Liver (tissue), 9 donors: ENCODE results near the gene GFRA1. TPM values are rescaled to one million over a fixed set of nuclear protein-coding genes. Genes with fewer than 3 reads are reported as not detected.

Experiments used
- DNase-seq: peaks from one replicate; pipeline ENCODE4 v3.0.0-alpha.2; 2017; ENCODE audit warnings: low spot score
- H3K27ac ChIP-seq, 2 donors: one replicate each; pipeline ENCODE4 v1.7.0; 2013; ENCODE audit warnings: inconsistent platforms in 2 of 2, low read length in 2 of 2, control low read depth in 1 of 2, low read depth in 1 of 2, mild to moderate bottlenecking in 1 of 2
- H3K27me3 ChIP-seq, 4 donors: one replicate each; pipeline versions ENCODE4 v1.6.1 to v1.7.0; 2013; ENCODE audit warnings: low read length in 3 of 4, inconsistent platforms in 1 of 4, mild to moderate bottlenecking in 1 of 4, moderate library complexity in 1 of 4; ENCODE audit not compliant: control insufficient read depth in 4 of 4, insufficient read depth in 4 of 4
- H3K36me3 ChIP-seq, 4 donors: one replicate each; pipeline versions ENCODE4 v1.6.1 to v1.7.0; 2013; ENCODE audit warnings: low read length in 3 of 4, mild to moderate bottlenecking in 3 of 4, low read depth in 1 of 4, moderate library complexity in 1 of 4; ENCODE audit not compliant: control insufficient read depth in 4 of 4, insufficient read depth in 3 of 4
- H3K4me1 ChIP-seq, 4 donors: one replicate each; pipeline versions ENCODE4 v1.6.1 to v1.7.0; 2013; ENCODE audit warnings: low read length in 3 of 4, mild to moderate bottlenecking in 3 of 4, moderate library complexity in 1 of 4; ENCODE audit not compliant: control insufficient read depth in 4 of 4, insufficient read depth in 4 of 4
- H3K4me3 ChIP-seq, 3 donors: one replicate each; pipeline versions ENCODE4 v1.6.1 to v1.7.0; 2013; ENCODE audit warnings: low read length in 3 of 3, control low read depth in 1 of 3, low read depth in 1 of 3, mild to moderate bottlenecking in 1 of 3
- H3K9ac ChIP-seq, 2 donors: one replicate each; pipeline ENCODE4 v1.7.0; 2013; ENCODE audit warnings: low read length in 2 of 2, mild to moderate bottlenecking in 2 of 2, moderate library complexity in 2 of 2, control low read depth in 1 of 2, low read depth in 1 of 2
- H3K9me3 ChIP-seq, 4 donors: one replicate each; pipeline versions ENCODE4 v1.6.1 to v1.7.0; 2013; ENCODE audit warnings: low read length in 3 of 4; ENCODE audit not compliant: control insufficient read depth in 4 of 4
- ATF3 ChIP-seq: IDR thresholded peaks from 2 replicates; pipeline ENCODE4 v1.6.1; 2016; ENCODE audit warnings: antibody characterized with exemption
- CTCF ChIP-seq: fragments of 150-350 bp; IDR thresholded peaks from 2 replicates; pipeline ENCODE4 v1.5.1; 2017; ENCODE audit warnings: improper control_type of control experiment, low read depth, low read length; ENCODE audit not compliant: missing input control
- EGR1 ChIP-seq, 2 donors: IDR thresholded peaks; 2 replicates each; pipeline ENCODE4 v1.6.1; 2016 to 2018; ENCODE audit warnings: antibody characterized with exemption in 2 of 2, low read depth in 2 of 2
- FOXA1 ChIP-seq: IDR thresholded peaks from 2 replicates; pipeline ENCODE4 v1.6.1; 2016; ENCODE audit warnings: antibody characterized with exemption
- FOXA2 ChIP-seq: IDR thresholded peaks from 2 replicates; pipeline ENCODE4 v1.6.1; 2016; ENCODE audit warnings: antibody characterized with exemption
- GABPA ChIP-seq, 2 donors: IDR thresholded peaks in 1 of 2; conservative IDR thresholded peaks in 1 of 2; 2 replicates each; pipeline ENCODE4 v1.6.1; 2016; ENCODE audit warnings: antibody characterized with exemption in 2 of 2, mild to moderate bottlenecking in 1 of 2, moderate library complexity in 1 of 2
- HNF4A ChIP-seq, 2 donors: conservative IDR thresholded peaks; 2 replicates each; pipeline ENCODE4 v1.6.1; 2016; ENCODE audit warnings: antibody characterized with exemption in 2 of 2, mild to moderate bottlenecking in 2 of 2
- HNF4G ChIP-seq: IDR thresholded peaks from 2 replicates; pipeline ENCODE4 v1.6.1; 2016; ENCODE audit warnings: antibody characterized with exemption
- JUND ChIP-seq, 2 donors: IDR thresholded peaks; 2 replicates each; pipeline ENCODE4 v1.6.1; 2016; ENCODE audit warnings: antibody characterized with exemption in 2 of 2
- MAX ChIP-seq: IDR thresholded peaks from 2 replicates; pipeline ENCODE4 v1.6.1; 2016; ENCODE audit warnings: antibody characterized with exemption
- NR2F2 ChIP-seq: IDR thresholded peaks from 2 replicates; pipeline ENCODE4 v1.6.1; 2016; ENCODE audit warnings: antibody characterized with exemption
- RAD21 ChIP-seq, 2 donors: IDR thresholded peaks; 2 replicates each; pipeline ENCODE4 v1.6.1; 2016; ENCODE audit warnings: antibody characterized with exemption in 2 of 2, mild to moderate bottlenecking in 2 of 2
- REST ChIP-seq: IDR thresholded peaks from 2 replicates; pipeline ENCODE4 v1.6.1; 2016; ENCODE audit warnings: antibody characterized with exemption, mild to moderate bottlenecking
- RXRA ChIP-seq, 2 donors: IDR thresholded peaks; 2 replicates each; pipeline ENCODE4 v1.6.1; 2017 to 2018; ENCODE audit warnings: antibody characterized with exemption in 2 of 2, mild to moderate bottlenecking in 1 of 2
- SP1 ChIP-seq: IDR thresholded peaks from 2 replicates; pipeline ENCODE4 v1.6.1; 2018; ENCODE audit warnings: antibody characterized with exemption, mild to moderate bottlenecking
- YY1 ChIP-seq: IDR thresholded peaks from 2 replicates; pipeline ENCODE4 v1.6.1; 2016; ENCODE audit warnings: antibody characterized with exemption, mild to moderate bottlenecking
- ZBTB33 ChIP-seq: IDR thresholded peaks from 2 replicates; pipeline ENCODE4 v1.6.1; 2016; ENCODE audit warnings: antibody characterized with exemption
- WGBS: extraction: QIAGEN DNeasy Blood & Tissue Kit; methylation state at CpG from one replicate; pipeline ENCODE4 v1.1.7; 2013; 5-methylcytosine and 5-hydroxymethylcytosine counted together
- polyA plus RNA-seq, 2 donors: library from polyadenylated mRNA; stranded (reverse) in 1 of 2; unstranded in 1 of 2; fragments of 200-250 nt in 1 of 2; fragments of >200 nt in 1 of 2; fragmentation: Nextera tagmentation in 1 of 2; extraction: Ambion mirVana in 1 of 2; gene quantifications; one replicate each; pipeline versions ENCODE4 v1.2.1 to v1.2.3, GENCODE V29; 2013 to 2015
- total RNA-seq, 2 donors: library from RNA; depleted of rRNA; stranded (reverse); fragments of >200 nt; gene quantifications; one replicate each; pipeline ENCODE4 v1.2.3, GENCODE V29; 2014
- donor health status: healthy.
- donor health status: healthy.
- donor health status: healthy.
- donor health status: healthy.
- donor health status: healthy.

Gene GFRA1
- total and polyA plus RNA-seq, 4 donors = 14.2 to 53.6 (median 17.8) TPM

- Histone ChIP-seq H3K4me1 (no peaks in the 10 kb centered on the region), H3K4me3 (no peak overlapping the region), H3K27ac (no peak overlapping the region), H3K9me3 (no peaks in the 10 kb centered on the region), H3K36me3 (no peaks in the 10 kb centered on the region), H3K27me3 (no peaks in the 10 kb centered on the region), H3K9ac (no peak overlapping the region)
- DNase-seq = no peak
- TF ChIP-seq ZBTB33 (no peak), JUND (IDR thresholded peaks at IDR 0.05) (no peak), YY1 (no peak), HNF4G (no peak), RAD21 (IDR thresholded peaks at IDR 0.05) (no peak), GABPA (IDR thresholded peaks at IDR 0.05 in 1 of 2, conservative IDR thresholded peaks at IDR 0.05 in 1 of 2) (no peak), EGR1 (IDR thresholded peaks at IDR 0.05; ENCODE audit: low read depth in 2 of 2) (no peak), CTCF (no peak), RXRA (IDR thresholded peaks at IDR 0.05) (no peak), SP1 (no peak), MAX (no peak)
- 92% methylated on average over 1 of the region's 1 CpG for WGBS
These were observed 118.4 kb downstream of the GFRA1 start for GRCh38 chr10:116154651-116155050.

- TF ChIP-seq FOXA1 = no peak
- no peak for TF ChIP-seq FOXA2
- no peak for TF ChIP-seq RXRA (IDR thresholded peaks at IDR 0.05)
- TF ChIP-seq CTCF = no peak
- no peak for TF ChIP-seq NR2F2
- no peak for TF ChIP-seq ZBTB33
- no peak for TF ChIP-seq REST
- TF ChIP-seq ATF3 = no peak
- no peak for TF ChIP-seq HNF4A (conservative IDR thresholded peaks at IDR 0.05)
- TF ChIP-seq RAD21 (IDR thresholded peaks at IDR 0.05) = no peak
- TF ChIP-seq SP1 = no peak
- no peak for TF ChIP-seq JUND (IDR thresholded peaks at IDR 0.05)
- TF ChIP-seq GABPA (IDR thresholded peaks at IDR 0.05 in 1 of 2, conservative IDR thresholded peaks at IDR 0.05 in 1 of 2) = no peak
- Histone ChIP-seq H3K9me3 (no peaks in the 10 kb centered on the region), H3K27me3 (no peaks in the 10 kb centered on the region), H3K4me3 (no peak overlapping the region), H3K9ac (no peak overlapping the region), H3K36me3 (no peaks in the 10 kb centered on the region), H3K27ac (no peak overlapping the region), H3K4me1 (no peaks in the 10 kb centered on the region)
- DNase-seq = no peak
These were observed 121.9 kb downstream of the GFRA1 start for GRCh38 chr10:116151076-116151475.
